Sigmoid colon (tissue), 4 donors: Measurements from ENCODE around the gene MST1.

Experiments used
- POLR2A ChIP-seq, 2 donors: fragments of 450-650 bp; IDR thresholded peaks; one replicate each; pipeline ENCODE4 v1.6.1; 2016; ENCODE audit warnings: antibody characterized with exemption in 2 of 2, mild to moderate bottlenecking in 2 of 2, moderate library complexity in 2 of 2
- POLR2AphosphoS5 ChIP-seq, 4 donors: sonication (generic); formaldehyde crosslinking; IDR thresholded peaks; one replicate each; pipeline ENCODE4 v1.6.1; 2017; ENCODE audit warnings: antibody characterized with exemption in 4 of 4
- TF ChIP-seq, protein P1 (sequence below), 4 experiments: fragments of 450-650 bp in 3 of 4; fragments of 200-600 bp in 1 of 4; IDR thresholded peaks; one replicate each; pipeline ENCODE4 v1.5.1; 2016 to 2019; ENCODE audit warnings: antibody characterized with exemption in 4 of 4, mild to moderate bottlenecking in 3 of 4, moderate library complexity in 2 of 4

DNA sequence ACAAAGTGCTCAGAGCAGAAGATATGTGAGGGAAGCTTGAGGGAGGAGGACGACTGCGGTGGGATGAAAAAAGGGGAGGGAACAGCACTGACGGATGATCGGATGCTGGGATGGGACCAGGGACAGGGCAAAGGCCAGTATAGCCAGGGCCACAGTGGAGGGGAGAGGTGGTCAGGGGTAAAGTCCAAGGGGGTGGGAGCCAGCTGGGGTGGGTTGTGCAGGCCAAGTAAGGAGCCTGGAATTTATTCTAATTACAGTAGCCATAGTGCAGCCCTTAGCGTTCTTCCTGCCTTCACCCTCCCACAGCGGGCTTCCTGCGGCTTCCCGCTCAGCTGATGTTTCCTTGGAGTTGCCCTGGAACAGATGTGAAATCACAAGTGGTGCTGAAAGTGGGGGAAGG lies 22.7 kb downstream of the MST1 start:
- TF ChIP-seq POLR2A (IDR thresholded peaks at IDR 0.05) (no peak), POLR2AphosphoS5 (IDR thresholded peaks at IDR 0.05) (no peak)
- TF ChIP-seq, protein P1, sequence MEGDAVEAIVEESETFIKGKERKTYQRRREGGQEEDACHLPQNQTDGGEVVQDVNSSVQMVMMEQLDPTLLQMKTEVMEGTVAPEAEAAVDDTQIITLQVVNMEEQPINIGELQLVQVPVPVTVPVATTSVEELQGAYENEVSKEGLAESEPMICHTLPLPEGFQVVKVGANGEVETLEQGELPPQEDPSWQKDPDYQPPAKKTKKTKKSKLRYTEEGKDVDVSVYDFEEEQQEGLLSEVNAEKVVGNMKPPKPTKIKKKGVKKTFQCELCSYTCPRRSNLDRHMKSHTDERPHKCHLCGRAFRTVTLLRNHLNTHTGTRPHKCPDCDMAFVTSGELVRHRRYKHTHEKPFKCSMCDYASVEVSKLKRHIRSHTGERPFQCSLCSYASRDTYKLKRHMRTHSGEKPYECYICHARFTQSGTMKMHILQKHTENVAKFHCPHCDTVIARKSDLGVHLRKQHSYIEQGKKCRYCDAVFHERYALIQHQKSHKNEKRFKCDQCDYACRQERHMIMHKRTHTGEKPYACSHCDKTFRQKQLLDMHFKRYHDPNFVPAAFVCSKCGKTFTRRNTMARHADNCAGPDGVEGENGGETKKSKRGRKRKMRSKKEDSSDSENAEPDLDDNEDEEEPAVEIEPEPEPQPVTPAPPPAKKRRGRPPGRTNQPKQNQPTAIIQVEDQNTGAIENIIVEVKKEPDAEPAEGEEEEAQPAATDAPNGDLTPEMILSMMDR (IDR thresholded peaks at IDR 0.05) = no peak
